Measurements from ENCODE around the gene RNF212.

DNA sequence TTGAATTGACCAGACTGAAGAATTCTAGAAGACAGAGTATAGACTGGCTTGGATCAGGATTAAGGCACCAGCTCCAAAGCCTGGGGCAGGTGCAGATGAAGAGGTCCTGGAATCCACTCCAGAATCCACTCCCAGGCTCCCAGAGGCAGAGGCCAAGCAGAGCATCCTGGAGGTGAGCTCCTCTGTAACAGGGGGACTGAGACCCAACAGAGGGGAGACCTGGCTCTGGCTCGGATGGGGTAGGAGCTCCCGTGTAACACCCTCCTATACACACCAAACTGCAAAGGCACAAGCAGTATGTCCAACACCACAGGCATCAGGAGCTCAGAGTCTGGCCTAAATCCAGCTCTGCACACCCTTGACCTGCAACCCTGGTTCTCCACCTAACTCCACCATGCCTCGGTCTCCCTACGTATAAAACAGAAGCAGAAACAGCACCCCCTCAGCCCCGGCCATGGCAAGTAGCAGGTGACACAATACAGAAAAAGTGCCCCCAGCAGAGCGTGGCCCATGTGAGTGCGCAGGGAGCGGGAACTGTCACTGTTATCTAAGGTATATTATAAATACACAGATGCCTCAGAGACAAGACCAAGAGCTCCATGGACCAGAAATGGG, 14.9 kb downstream of the RNF212 start:
- TF ChIP-seq CTCF (conservative IDR thresholded peaks at IDR 0.05; ENCODE audit: low read depth in 2 of 2) (no peak), POLR2AphosphoS5 (IDR thresholded peaks at IDR 0.05; ENCODE audit: low read depth) (no peak), EZH2phosphoT487 (IDR thresholded peaks at IDR 0.05; ENCODE audit: unreplicated experiment) (no peak), EZH2 (IDR thresholded peaks at IDR 0.05; ENCODE audit: low read depth, unreplicated experiment) (no peak), CREB1 (CRISPR knock-in tag; IDR thresholded peaks at IDR 0.05; ENCODE audit: low read depth) (no peak), JUNB (IDR thresholded peaks at IDR 0.05; ENCODE audit: unreplicated experiment) (no peak)
- TF ChIP-seq, protein P1, sequence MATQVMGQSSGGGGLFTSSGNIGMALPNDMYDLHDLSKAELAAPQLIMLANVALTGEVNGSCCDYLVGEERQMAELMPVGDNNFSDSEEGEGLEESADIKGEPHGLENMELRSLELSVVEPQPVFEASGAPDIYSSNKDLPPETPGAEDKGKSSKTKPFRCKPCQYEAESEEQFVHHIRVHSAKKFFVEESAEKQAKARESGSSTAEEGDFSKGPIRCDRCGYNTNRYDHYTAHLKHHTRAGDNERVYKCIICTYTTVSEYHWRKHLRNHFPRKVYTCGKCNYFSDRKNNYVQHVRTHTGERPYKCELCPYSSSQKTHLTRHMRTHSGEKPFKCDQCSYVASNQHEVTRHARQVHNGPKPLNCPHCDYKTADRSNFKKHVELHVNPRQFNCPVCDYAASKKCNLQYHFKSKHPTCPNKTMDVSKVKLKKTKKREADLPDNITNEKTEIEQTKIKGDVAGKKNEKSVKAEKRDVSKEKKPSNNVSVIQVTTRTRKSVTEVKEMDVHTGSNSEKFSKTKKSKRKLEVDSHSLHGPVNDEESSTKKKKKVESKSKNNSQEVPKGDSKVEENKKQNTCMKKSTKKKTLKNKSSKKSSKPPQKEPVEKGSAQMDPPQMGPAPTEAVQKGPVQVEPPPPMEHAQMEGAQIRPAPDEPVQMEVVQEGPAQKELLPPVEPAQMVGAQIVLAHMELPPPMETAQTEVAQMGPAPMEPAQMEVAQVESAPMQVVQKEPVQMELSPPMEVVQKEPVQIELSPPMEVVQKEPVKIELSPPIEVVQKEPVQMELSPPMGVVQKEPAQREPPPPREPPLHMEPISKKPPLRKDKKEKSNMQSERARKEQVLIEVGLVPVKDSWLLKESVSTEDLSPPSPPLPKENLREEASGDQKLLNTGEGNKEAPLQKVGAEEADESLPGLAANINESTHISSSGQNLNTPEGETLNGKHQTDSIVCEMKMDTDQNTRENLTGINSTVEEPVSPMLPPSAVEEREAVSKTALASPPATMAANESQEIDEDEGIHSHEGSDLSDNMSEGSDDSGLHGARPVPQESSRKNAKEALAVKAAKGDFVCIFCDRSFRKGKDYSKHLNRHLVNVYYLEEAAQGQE (IDR thresholded peaks at IDR 0.05; ENCODE audit: unreplicated experiment), result no peak
- TF ChIP-seq, protein P2, sequence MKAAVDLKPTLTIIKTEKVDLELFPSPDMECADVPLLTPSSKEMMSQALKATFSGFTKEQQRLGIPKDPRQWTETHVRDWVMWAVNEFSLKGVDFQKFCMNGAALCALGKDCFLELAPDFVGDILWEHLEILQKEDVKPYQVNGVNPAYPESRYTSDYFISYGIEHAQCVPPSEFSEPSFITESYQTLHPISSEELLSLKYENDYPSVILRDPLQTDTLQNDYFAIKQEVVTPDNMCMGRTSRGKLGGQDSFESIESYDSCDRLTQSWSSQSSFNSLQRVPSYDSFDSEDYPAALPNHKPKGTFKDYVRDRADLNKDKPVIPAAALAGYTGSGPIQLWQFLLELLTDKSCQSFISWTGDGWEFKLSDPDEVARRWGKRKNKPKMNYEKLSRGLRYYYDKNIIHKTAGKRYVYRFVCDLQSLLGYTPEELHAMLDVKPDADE (IDR thresholded peaks at IDR 0.05), result no peak

All from GM23338 (cell line).